Measurements from ENCODE around the gene ZBTB16. TPM values are rescaled to one million over a fixed set of nuclear protein-coding genes. Genes with fewer than 3 reads are reported as not detected.

The ZBTB16 gene
- total RNA-seq, 2 experiments from 2014 or later: 3.0 to 4.6 TPM

- no peak overlapping the region for H3K27ac Mint-ChIP-seq
- ATAC-seq (no peak), DNase-seq (no peak)
- intact Hi-C loops (cut with DNase I, micrococcal nuclease): no loop called here
- no peak overlapping the region for H3K4me3 Mint-ChIP-seq
- ChIA-PET POLR2A (no interaction called here), CTCF (no interaction called here)
- H3K9me3 Mint-ChIP-seq (ENCODE audit: low read depth): peaks cover 9% of the 10 kb centered on the region
- no peaks in the 10 kb centered on the region for H3K4me1 Mint-ChIP-seq
- H3K36me3 Mint-ChIP-seq (ENCODE audit: low read depth): no peaks in the 10 kb centered on the region
- peaks cover 12% of the 10 kb centered on the region for H3K27me3 Mint-ChIP-seq
Observed at GRCh38 chr11:114297806-114298709, 238.5 kb downstream of the ZBTB16 start.

- peaks cover 9% of the 10 kb centered on the region for H3K9me3 Mint-ChIP-seq (ENCODE audit: low read depth)
- DNase-seq (no peak), ATAC-seq (no peak)
- intact Hi-C loops (cut with DNase I, micrococcal nuclease): no loop called here
- CTCF ChIA-PET: no interaction called here
- no peaks in the 10 kb centered on the region for H3K36me3 Mint-ChIP-seq (ENCODE audit: low read depth)
- H3K4me3 Mint-ChIP-seq: no peak overlapping the region
- H3K4me1 Mint-ChIP-seq: no peaks in the 10 kb centered on the region
- H3K27me3 Mint-ChIP-seq: peaks cover 12% of the 10 kb centered on the region
- POLR2A ChIA-PET: no interaction called here
- H3K27ac Mint-ChIP-seq: no peak overlapping the region
Observed at GRCh38 chr11:114298710-114299109, 239.2 kb downstream of the ZBTB16 start.

Other genes with a start within 250 kb of the ZBTB16 start
- gene USP28, start 184.1 kb upstream of the ZBTB16 start, total RNA-seq: 10 to 100 TPM; 38.6 to 43.9 TPM
- gene HTR3B, start 154.9 kb upstream of the ZBTB16 start, total RNA-seq: not detected
- not detected for gene HTR3A, start 84.6 kb upstream of the ZBTB16 start, total RNA-seq
- not detected for gene NNMT, start 236.7 kb downstream of the ZBTB16 start, total RNA-seq